Parathyroid adenoma (tissue), 2 donors: ENCODE data around the gene CST3.

Experiments
- H2AFZ ChIP-seq: fragments of 300-600 bp; sonication (generic); one replicate; pipeline ENCODE4 v1.7.0; 2017; ENCODE audit warnings: antibody characterized with exemption, mild to moderate bottlenecking
- H3K27ac ChIP-seq: fragments of 300-600 bp; sonication (generic); one replicate; pipeline ENCODE4 v1.7.0; 2017
- H3K27me3 ChIP-seq: fragments of 300-600 bp; sonication (generic); one replicate; pipeline ENCODE4 v1.7.0; 2017; ENCODE audit warnings: low read length; ENCODE audit not compliant: control insufficient read depth, insufficient read depth
- H3K36me3 ChIP-seq: fragments of 300-600 bp; sonication (generic); one replicate; pipeline ENCODE4 v1.7.0; 2017; ENCODE audit warnings: low read length; ENCODE audit not compliant: control insufficient read depth, insufficient read depth
- H3K4me1 ChIP-seq: fragments of 300-600 bp; sonication (generic); one replicate; pipeline ENCODE4 v1.7.0; 2017; ENCODE audit warnings: control low read depth
- H3K4me2 ChIP-seq: fragments of 300-600 bp; sonication (generic); one replicate; pipeline ENCODE4 v1.7.0; 2017; ENCODE audit warnings: low read length
- H3K4me3 ChIP-seq: fragments of 300-600 bp; sonication (generic); one replicate; pipeline ENCODE4 v1.7.0; 2017; ENCODE audit warnings: low read depth, low read length
- H3K79me2 ChIP-seq: fragments of 300-600 bp; sonication (generic); one replicate; pipeline ENCODE4 v1.7.0; 2017; ENCODE audit warnings: control low read depth
- H3K9ac ChIP-seq: fragments of 300-600 bp; sonication (generic); one replicate; pipeline ENCODE4 v1.7.0; 2017; ENCODE audit warnings: mild to moderate bottlenecking
- H3K9me3 ChIP-seq: fragments of 300-600 bp; sonication (generic); one replicate; pipeline ENCODE4 v1.7.0; 2017; ENCODE audit warnings: low read length; ENCODE audit not compliant: control insufficient read depth
- TF ChIP-seq, protein P1 (sequence below): fragments of 300-600 bp; sonication (generic); IDR thresholded peaks from one replicate; pipeline ENCODE4 v1.7.0; 2017; ENCODE audit warnings: antibody characterized with exemption, mild to moderate bottlenecking
- donor health status: primary hyperparathyroidism.

CST3 gene

DNA sequence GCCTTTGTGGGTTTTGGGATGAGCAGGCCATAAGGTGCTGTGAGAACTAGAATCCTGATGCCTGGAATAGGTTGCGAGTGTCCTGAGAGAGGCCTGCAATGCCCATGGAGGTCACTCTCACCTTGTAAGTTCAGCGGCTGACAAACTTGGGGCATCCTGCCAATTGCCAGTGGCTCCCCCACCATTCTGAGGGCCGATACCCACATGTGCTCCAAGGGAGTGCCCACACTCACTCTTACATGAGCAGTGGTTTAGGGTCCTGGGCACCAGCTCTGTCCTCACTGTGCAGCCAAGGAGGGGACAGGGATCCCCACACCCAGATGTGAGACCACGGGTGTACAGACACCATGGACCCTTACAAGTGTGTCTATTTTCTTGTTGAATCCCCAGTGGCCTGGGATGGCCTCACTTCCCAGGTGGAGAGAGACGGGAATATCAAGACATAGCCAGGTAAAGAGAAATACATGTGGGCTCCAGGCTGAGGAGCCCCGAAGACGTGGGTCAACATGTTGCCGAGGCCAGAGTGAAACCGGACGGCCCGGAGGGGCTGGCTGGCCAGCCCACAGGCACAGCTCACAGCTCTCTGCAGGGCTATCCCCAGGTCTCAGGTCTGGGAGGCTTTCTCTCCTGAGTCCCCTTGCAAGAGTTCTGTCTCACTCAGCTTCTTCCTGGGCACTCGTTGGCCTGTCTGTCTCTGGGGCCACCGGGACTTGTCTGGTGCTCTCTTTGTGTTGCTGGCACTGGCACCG, 30.1 kb downstream of the CST3 start:
- Histone ChIP-seq H3K36me3 (no peaks in the 10 kb centered on the region), H3K4me1 (peaks cover 10% of the 10 kb centered on the region), H3K9me3 (no peaks in the 10 kb centered on the region), H3K9ac (no peak overlapping the region), H3K27ac (peak overlapping the region; percentile 3), H2AFZ (peak overlapping the region; percentile 62), H3K27me3 (no peaks in the 10 kb centered on the region), H3K79me2 (no peaks in the 10 kb centered on the region), H3K4me3 (no peak overlapping the region), H3K4me2 (no peak overlapping the region)
- TF ChIP-seq, protein P1, sequence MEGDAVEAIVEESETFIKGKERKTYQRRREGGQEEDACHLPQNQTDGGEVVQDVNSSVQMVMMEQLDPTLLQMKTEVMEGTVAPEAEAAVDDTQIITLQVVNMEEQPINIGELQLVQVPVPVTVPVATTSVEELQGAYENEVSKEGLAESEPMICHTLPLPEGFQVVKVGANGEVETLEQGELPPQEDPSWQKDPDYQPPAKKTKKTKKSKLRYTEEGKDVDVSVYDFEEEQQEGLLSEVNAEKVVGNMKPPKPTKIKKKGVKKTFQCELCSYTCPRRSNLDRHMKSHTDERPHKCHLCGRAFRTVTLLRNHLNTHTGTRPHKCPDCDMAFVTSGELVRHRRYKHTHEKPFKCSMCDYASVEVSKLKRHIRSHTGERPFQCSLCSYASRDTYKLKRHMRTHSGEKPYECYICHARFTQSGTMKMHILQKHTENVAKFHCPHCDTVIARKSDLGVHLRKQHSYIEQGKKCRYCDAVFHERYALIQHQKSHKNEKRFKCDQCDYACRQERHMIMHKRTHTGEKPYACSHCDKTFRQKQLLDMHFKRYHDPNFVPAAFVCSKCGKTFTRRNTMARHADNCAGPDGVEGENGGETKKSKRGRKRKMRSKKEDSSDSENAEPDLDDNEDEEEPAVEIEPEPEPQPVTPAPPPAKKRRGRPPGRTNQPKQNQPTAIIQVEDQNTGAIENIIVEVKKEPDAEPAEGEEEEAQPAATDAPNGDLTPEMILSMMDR, result no peak

DNA sequence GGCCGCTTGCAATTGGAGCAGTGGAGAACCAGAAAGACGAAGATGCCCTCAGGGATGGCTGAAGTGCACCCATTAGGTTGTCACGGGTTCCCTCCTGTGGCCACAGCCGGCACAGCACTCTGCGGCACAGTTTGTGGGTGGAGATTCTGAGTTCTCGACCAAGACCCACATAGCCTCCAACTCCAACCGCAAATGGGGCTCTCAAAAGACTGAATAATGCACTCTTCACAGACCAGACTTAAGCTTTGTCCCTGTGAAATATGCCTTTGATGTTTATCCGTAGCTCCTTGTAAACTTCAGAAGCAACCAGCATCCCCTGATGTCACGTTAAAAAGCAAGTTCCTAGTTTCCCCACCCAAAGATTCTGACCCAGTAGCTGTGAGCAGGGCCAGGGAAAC, 31.1 kb downstream of the CST3 start:
- Histone ChIP-seq H3K79me2 (no peaks in the 10 kb centered on the region), H2AFZ (peak overlapping the region; percentile 62), H3K27me3 (no peaks in the 10 kb centered on the region), H3K4me3 (no peak overlapping the region), H3K9me3 (no peaks in the 10 kb centered on the region), H3K4me2 (no peak overlapping the region), H3K36me3 (no peaks in the 10 kb centered on the region), H3K9ac (no peak overlapping the region), H3K4me1 (peaks cover 10% of the 10 kb centered on the region), H3K27ac (peak overlapping the region; percentile 17)
- TF ChIP-seq, protein P1, result peak; percentile 88

DNA sequence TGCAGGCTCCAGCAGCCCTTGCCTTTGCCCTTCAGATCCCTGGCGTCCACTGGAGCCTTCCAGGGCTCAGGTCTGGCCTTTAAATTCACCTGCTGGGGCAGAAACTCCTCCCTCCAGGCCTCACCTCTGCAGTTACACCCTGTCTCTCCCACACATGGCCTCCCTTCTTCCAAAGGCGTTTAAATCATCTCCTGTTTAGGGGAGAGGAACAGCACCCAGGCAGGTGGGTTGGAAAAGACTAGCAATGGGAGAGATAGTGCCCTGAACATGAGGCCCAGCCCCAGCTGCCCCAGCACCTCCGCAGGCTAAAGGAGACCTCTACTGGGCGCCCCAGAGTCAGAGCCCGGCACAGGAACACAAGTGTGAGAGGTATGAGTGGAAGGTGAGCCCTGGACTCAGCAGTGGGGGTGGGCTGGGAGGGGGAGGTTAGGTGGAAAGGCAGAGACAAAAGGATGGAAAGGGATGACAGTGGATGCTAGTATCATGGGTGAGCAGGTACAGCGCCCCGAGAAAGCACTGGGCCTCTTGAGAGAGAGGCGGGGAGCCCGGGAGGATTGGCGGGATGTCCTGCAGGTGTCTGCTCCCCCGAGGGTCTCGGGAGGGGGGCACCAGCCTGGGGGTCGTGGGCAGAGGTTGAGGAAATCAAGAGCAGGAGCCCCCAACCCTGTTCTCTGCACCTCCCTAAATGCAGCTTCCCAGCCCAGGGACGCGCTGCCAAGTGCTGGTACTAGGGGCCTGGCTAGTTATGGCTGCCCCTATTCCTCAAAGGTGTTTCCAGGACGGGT, 31.7 kb downstream of the CST3 start, which contains the start of gene CST9:
Gene CST9, minus strand, starts transcription at position 51 of the 785 bp plus-strand sequence. CDS start 53 bp downstream, outside the sequence.
- H3K27ac ChIP-seq, result peak within 1 kb of the TSS; percentile 17
- H3K9ac ChIP-seq, result no peak within 1 kb of the TSS
- TF ChIP-seq, protein P1, result no peak
- peak within 1 kb of the TSS; percentile 62 for H2AFZ ChIP-seq
- no peak within 1 kb of the TSS for H3K4me3 ChIP-seq
- H3K27me3 ChIP-seq, result no peaks in the 10 kb centered on the region
- peaks cover 10% of the 10 kb centered on the region for H3K4me1 ChIP-seq
- no peaks in the 10 kb centered on the region for H3K79me2 ChIP-seq
- no peaks in the 10 kb centered on the region for H3K9me3 ChIP-seq
- no peak within 1 kb of the TSS for H3K4me2 ChIP-seq
- no peaks in the 10 kb centered on the region for H3K36me3 ChIP-seq

DNA sequence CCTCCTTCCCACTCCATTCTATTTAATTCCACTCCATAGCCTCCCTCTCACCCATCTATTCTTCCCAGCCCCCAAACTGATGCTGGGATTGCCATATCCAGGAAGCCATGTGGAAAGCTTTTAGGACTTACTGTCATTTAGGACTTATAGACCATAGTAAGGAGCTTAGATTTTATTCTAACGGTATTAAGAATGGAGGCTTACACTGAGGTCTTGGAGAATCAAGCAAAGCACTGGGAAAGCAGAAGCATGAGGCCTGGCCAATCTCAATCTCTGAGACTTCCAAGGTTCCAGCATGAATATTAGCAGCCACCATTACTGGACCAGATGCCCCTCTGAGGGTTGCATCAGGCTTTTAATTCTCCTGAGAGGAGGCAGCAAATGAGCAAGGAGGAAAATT, 33.4 kb downstream of the CST3 start:
- no peak overlapping the region for H3K9ac ChIP-seq
- H3K9me3 ChIP-seq, result no peaks in the 10 kb centered on the region
- TF ChIP-seq, protein P1, result no peak
- H3K4me2 ChIP-seq, result no peak overlapping the region
- H3K27me3 ChIP-seq, result no peaks in the 10 kb centered on the region
- H3K4me3 ChIP-seq, result no peak overlapping the region
- no peaks in the 10 kb centered on the region for H3K36me3 ChIP-seq
- H2AFZ ChIP-seq, result no peak overlapping the region
- H3K27ac ChIP-seq, result no peak overlapping the region
- H3K4me1 ChIP-seq, result peaks cover 10% of the 10 kb centered on the region
- H3K79me2 ChIP-seq, result no peaks in the 10 kb centered on the region
